ENCODE measurements around the gene KCNRG.

KCNRG gene

GRCh38 chr13:49996951-49997895 lies 18.0 kb upstream of the KCNRG start, which contains the start of gene TRIM13:
Gene TRIM13, plus strand, starts transcription at chr13:49997042. Its CDS starts 14,899 bp downstream, at chr13:50011941.
- no peaks in the 10 kb centered on the region for H3K27me3 ChIP-seq (ENCODE audit: insufficient read depth, poor library complexity, severe bottlenecking)
- peak; percentile 86 for TF ChIP-seq CTCF (IDR thresholded peaks at IDR 0.05; ENCODE audit: poor library complexity, severe bottlenecking)
- peaks cover 47% of the 10 kb centered on the region for H3K36me3 ChIP-seq (ENCODE audit: low read depth)
- DNase-seq (ENCODE audit: low spot score): peak; percentile 83
- H3K27ac ChIP-seq (ENCODE audit: poor library complexity, severe bottlenecking): peak within 1 kb of the TSS; percentile 81
- ATAC-seq (ENCODE audit: low read depth): peak; percentile 74
- no peaks in the 10 kb centered on the region for H3K9me3 ChIP-seq (ENCODE audit: severe bottlenecking)
- peak within 1 kb of the TSS; percentile 78 for H3K4me3 ChIP-seq (ENCODE audit: severe bottlenecking)
- peaks cover 18% of the 10 kb centered on the region for H3K4me1 ChIP-seq (ENCODE audit: insufficient read depth, poor library complexity, severe bottlenecking)

GRCh38 chr13:49997955-49998354 lies 17.3 kb upstream of the KCNRG start:
- Histone ChIP-seq H3K4me1 (ENCODE audit: insufficient read depth, poor library complexity, severe bottlenecking) (peaks cover 18% of the 10 kb centered on the region), H3K9me3 (ENCODE audit: severe bottlenecking) (no peaks in the 10 kb centered on the region), H3K27me3 (ENCODE audit: insufficient read depth, poor library complexity, severe bottlenecking) (no peaks in the 10 kb centered on the region), H3K4me3 (ENCODE audit: severe bottlenecking) (peak overlapping the region; percentile 78), H3K36me3 (ENCODE audit: low read depth) (peaks cover 55% of the 10 kb centered on the region), H3K27ac (ENCODE audit: poor library complexity, severe bottlenecking) (peak overlapping the region; percentile 81)
- DNase-seq (ENCODE audit: low spot score) (no peak), ATAC-seq (ENCODE audit: low read depth) (no peak)
- TF ChIP-seq CTCF (IDR thresholded peaks at IDR 0.05; ENCODE audit: poor library complexity, severe bottlenecking): no peak

- DNase-seq (ENCODE audit: low spot score): no peak
- Histone ChIP-seq H3K4me1 (ENCODE audit: insufficient read depth, poor library complexity, severe bottlenecking) (peaks cover 18% of the 10 kb centered on the region), H3K9me3 (ENCODE audit: severe bottlenecking) (no peaks in the 10 kb centered on the region), H3K4me3 (ENCODE audit: severe bottlenecking) (no peak overlapping the region), H3K27me3 (ENCODE audit: insufficient read depth, poor library complexity, severe bottlenecking) (no peaks in the 10 kb centered on the region), H3K36me3 (ENCODE audit: low read depth) (peaks cover 64% of the 10 kb centered on the region), H3K27ac (ENCODE audit: poor library complexity, severe bottlenecking) (no peak overlapping the region)
- no peak for TF ChIP-seq CTCF (IDR thresholded peaks at IDR 0.05; ENCODE audit: poor library complexity, severe bottlenecking)
- no peak for ATAC-seq (ENCODE audit: low read depth)
Observed at GRCh38 chr13:49998714-49999624, 16.3 kb upstream of the KCNRG start.

GRCh38 chr13:50001287-50001686 lies 14.0 kb upstream of the KCNRG start:
- H3K9me3 ChIP-seq (ENCODE audit: severe bottlenecking): no peaks in the 10 kb centered on the region
- TF ChIP-seq CTCF (IDR thresholded peaks at IDR 0.05; ENCODE audit: poor library complexity, severe bottlenecking): no peak
- H3K4me3 ChIP-seq (ENCODE audit: severe bottlenecking): no peak overlapping the region
- DNase-seq (ENCODE audit: low spot score) (no peak), ATAC-seq (ENCODE audit: low read depth) (no peak)
- peaks cover 18% of the 10 kb centered on the region for H3K4me1 ChIP-seq (ENCODE audit: insufficient read depth, poor library complexity, severe bottlenecking)
- peaks cover 82% of the 10 kb centered on the region for H3K36me3 ChIP-seq (ENCODE audit: low read depth)
- no peak overlapping the region for H3K27ac ChIP-seq (ENCODE audit: poor library complexity, severe bottlenecking)
- no peaks in the 10 kb centered on the region for H3K27me3 ChIP-seq (ENCODE audit: insufficient read depth, poor library complexity, severe bottlenecking)
